Neural cell (in vitro differentiated cells): Measurements from ENCODE around the gene NRSN1.

Experiments
- CTCF ChIP-seq: fragments of 450-650 bp; IDR thresholded peaks from 2 replicates; pipeline ENCODE4 v1.5.1; 2014; ENCODE audit warnings: antibody characterized with exemption, mild to moderate bottlenecking, moderate library complexity; ENCODE audit not compliant: poor library complexity, severe bottlenecking
- EZH2 ChIP-seq: fragments of 200-600, 300-800 bp; shearing (Covaris generic), sonication (generic); IDR thresholded peaks from 2 replicates; pipeline ENCODE4 v1.6.1; 2014; ENCODE audit warnings: antibody characterized with exemption, low read length, borderline replicate concordance, mild to moderate bottlenecking; ENCODE audit not compliant: insufficient read depth, poor library complexity, severe bottlenecking
- MXI1 ChIP-seq: fragments of 450-650 bp; conservative IDR thresholded peaks from 2 replicates; pipeline ENCODE4 v1.6.1; 2014; ENCODE audit warnings: antibody characterized with exemption, mild to moderate bottlenecking; ENCODE audit not compliant: poor library complexity, severe bottlenecking
- POLR2AphosphoS5 ChIP-seq: IDR thresholded peaks from 2 replicates; pipeline ENCODE4 v1.6.1; 2012
- REST ChIP-seq: IDR thresholded peaks from 2 replicates; pipeline ENCODE4 v1.6.1; 2012; ENCODE audit warnings: borderline replicate concordance
- SMC3 ChIP-seq: fragments of 450-650 bp; conservative IDR thresholded peaks from 2 replicates; pipeline ENCODE4 v1.6.1; 2014; ENCODE audit warnings: antibody characterized with exemption, mild to moderate bottlenecking, moderate library complexity; ENCODE audit not compliant: poor library complexity

DNA sequence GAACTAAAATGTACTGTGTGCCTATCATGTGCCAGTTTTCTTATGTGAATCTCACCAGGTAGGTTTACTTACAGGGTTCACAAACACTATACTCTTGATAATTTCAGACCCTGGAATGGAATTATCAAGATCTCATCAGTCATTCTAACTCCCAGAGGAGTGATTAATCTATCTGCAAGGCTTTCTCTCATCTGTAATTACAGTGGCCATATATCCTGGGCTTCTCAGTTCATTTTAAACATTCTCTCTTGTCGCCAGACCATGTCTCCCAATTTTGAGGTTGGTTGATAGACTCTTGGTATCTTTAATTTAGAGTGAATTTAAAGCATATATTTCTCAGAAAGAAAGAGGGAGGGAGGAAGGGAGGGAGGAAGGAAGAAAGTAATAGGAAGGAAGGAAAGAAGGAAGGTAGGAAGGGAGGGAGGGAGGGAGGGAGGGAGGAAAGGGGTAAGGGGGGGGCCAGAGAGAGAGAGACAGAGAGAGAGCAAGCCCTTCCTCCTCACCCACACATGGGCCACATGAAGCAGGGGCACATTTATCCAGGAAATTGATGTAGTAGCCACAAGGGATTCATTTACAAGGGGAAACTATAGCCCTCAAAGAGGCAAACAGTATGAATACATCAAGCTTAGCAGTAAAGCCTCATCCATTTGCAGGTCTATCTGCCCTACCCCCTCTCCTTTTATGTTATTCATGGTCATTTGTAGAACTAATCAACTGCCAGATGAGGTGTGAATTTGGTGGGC lies 25.8 kb upstream of the NRSN1 start:
- TF ChIP-seq CTCF (no peak), EZH2 (no peak), MXI1 (no peak), SMC3 (no peak), POLR2AphosphoS5 (no peak), REST (no peak)
